Measurements from ENCODE around the gene GHR.

DNA sequence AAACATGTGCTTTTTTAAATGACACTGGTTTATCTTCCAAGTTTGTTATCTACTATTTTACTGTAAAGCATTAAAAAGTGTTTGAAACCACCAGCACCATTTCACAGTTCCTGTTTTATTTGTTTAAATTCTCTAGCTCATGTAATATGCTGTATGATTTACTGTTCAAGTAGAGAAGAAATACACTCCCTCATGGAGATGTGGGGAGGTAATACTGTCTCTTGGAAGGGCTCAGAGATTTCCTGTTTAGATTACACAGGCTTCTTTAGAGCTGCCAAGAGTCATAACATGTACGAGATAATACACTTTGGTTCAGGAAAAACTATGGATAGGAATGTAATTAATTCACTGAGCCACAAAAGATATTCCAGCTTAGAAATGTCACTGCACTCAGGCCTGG, 198.4 kb downstream of the GHR start:
- TF ChIP-seq, protein P1, sequence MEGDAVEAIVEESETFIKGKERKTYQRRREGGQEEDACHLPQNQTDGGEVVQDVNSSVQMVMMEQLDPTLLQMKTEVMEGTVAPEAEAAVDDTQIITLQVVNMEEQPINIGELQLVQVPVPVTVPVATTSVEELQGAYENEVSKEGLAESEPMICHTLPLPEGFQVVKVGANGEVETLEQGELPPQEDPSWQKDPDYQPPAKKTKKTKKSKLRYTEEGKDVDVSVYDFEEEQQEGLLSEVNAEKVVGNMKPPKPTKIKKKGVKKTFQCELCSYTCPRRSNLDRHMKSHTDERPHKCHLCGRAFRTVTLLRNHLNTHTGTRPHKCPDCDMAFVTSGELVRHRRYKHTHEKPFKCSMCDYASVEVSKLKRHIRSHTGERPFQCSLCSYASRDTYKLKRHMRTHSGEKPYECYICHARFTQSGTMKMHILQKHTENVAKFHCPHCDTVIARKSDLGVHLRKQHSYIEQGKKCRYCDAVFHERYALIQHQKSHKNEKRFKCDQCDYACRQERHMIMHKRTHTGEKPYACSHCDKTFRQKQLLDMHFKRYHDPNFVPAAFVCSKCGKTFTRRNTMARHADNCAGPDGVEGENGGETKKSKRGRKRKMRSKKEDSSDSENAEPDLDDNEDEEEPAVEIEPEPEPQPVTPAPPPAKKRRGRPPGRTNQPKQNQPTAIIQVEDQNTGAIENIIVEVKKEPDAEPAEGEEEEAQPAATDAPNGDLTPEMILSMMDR (conservative IDR thresholded peaks at IDR 0.05; ENCODE audit: low read depth, low read length): no peak
- TF ChIP-seq EZH2 (IDR thresholded peaks at IDR 0.05; ENCODE audit: borderline replicate concordance, low read depth, low read length, poor library complexity, severe bottlenecking): no peak
